GM18507 (cell line): ENCODE results near the gene DAW1.

Experiments used
- DNase-seq: peaks from one replicate; pipeline ENCODE4 v3.0.0; 2011; ENCODE audit warnings: low read depth; ENCODE audit not compliant: insufficient read length; ENCODE audit errors: extremely low spot score
- FAIRE-seq: peaks from 2 replicates; lab custom pipeline; 2011; peaks lifted over from hg19 to GRCh38; lab: Jason Lieb, UNC

Gene DAW1

GRCh38 chr2:227856697-227857096 is 14.7 kb upstream of the DAW1 start:
- DNase-seq = no peak
- FAIRE-seq = no peak

DNA sequence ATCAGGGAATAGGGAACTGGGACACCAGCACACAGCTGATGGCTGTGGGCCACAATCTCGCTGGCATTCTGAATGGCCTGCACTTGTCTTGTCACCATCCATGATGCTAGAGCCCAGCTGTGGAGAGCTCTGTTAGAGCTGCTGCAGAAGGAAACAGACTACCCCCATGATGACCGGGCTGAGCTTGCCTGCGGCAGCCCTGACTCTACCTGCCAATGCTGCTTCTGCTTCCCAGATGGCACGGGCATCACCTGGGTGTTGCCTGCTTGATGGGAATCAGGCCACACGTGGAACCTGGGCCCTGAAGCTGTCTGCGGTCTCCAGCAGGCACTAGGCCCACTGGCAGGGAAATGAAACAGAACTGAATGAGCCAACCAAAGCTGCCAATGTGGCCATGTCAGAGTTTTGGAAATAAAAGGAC is 11.2 kb upstream of the DAW1 start:
- no peak for DNase-seq
- FAIRE-seq = no peak

DNA sequence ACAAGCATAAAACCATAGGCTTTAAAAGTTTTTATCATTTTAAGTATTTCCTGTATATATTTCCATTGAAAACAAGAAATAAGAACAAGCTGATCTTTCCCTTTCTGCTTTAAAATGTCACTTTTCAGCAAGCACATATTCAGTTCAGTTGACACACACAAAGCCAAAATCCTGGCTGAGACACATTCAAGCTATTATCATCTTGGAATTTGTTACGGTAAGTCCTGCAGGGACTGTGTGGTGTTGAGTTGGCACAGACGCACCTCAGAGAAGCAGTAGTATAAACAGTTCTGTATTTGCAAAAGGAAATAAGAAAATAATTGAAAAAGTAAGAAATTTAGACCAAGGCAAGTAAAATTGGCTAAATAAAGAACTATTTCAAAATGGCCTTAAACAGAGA is 10.4 kb upstream of the DAW1 start:
- DNase-seq (no peak), FAIRE-seq (no peak)

GRCh38 chr2:227862227-227862740 is 9.1 kb upstream of the DAW1 start:
- FAIRE-seq = no peak
- DNase-seq = no peak

- no peak for DNase-seq
These were observed 8.5 kb upstream of the DAW1 start for GRCh38 chr2:227862741-227863588.

GRCh38 chr2:227864161-227864756 is 7.2 kb upstream of the DAW1 start:
- FAIRE-seq = no peak
- DNase-seq = no peak

More at GRCh38 chr2:227862741-227863588, 8.5 kb upstream of the DAW1 start:
- no peak for FAIRE-seq

DNA sequence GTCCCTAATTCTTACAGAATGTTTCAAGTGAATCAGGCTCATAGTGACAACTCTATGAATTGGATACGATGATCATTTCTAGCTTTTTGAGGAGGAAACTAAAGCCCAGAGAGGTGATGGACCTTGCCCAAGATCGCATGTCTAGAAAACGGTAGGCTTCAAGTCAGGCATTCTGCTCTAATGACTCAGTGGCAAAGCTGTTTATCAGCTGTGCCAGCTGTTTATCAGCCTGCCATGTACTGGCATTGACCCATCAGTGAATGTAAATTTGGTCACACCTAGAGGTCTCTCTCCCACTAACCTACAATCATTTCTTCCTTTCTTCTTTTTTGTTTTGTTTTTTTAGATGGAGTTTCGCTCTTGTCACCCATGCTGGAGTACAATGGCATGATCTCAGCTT is 6.1 kb upstream of the DAW1 start:
- no peak for FAIRE-seq
- DNase-seq = no peak

- FAIRE-seq = no peak
- DNase-seq = no peak
These were observed 4.0 kb upstream of the DAW1 start for GRCh38 chr2:227867386-227867785.

GRCh38 chr2:227870710-227871374 is 589 bp upstream of the DAW1 start:
- FAIRE-seq = no peak
- DNase-seq = no peak

GRCh38 chr2:227872676-227873075 is 1.2 kb downstream of the DAW1 start:
- DNase-seq = no peak
- FAIRE-seq = no peak

DNA sequence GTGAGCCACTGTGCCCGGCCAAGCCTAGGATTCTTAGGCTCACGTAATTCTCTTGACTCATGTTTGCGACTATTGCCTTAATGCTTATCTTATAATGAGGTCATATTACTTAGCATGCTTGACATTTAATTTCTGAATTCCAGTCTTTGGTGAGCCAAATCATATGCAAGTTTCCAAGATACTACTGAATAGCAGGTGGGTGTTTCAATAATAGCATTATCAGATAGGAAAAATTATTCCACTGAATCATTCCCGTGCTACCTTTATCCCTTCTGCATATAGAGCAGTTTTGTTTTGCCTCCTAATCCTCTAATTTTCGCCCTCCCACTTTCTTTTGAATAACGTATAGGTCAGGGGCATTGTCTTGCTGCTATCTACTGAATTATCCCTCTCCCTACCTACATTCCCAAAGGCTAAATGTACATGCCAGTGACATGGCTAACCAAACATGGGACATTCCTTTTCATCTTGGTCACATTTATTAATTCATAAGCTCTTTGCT is 4.9 kb downstream of the DAW1 start:
- DNase-seq = no peak
- no peak for FAIRE-seq

- DNase-seq (no peak), FAIRE-seq (no peak)
These were observed 6.2 kb downstream of the DAW1 start for GRCh38 chr2:227877421-227878310.

DNA sequence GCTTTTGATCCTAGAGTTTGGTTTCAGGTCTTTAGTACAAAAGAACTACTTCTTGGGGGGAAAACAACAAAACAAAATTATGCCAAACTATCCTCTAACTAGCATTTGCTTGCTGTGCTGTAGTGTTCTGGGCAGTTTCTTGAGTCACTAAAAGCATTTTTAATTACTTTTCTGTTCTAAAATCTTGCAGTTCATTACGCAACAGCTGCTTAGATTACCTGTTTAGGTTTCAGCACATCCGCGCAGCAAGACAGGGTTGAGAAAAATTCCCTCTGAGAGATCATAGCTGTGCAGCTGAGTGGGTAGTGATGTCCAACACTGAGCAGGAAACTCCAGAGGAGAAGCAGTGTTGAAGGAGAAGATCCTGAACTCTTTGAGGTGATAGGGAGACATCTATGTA is 9.0 kb downstream of the DAW1 start:
- no peak for FAIRE-seq
- DNase-seq = no peak

DNA sequence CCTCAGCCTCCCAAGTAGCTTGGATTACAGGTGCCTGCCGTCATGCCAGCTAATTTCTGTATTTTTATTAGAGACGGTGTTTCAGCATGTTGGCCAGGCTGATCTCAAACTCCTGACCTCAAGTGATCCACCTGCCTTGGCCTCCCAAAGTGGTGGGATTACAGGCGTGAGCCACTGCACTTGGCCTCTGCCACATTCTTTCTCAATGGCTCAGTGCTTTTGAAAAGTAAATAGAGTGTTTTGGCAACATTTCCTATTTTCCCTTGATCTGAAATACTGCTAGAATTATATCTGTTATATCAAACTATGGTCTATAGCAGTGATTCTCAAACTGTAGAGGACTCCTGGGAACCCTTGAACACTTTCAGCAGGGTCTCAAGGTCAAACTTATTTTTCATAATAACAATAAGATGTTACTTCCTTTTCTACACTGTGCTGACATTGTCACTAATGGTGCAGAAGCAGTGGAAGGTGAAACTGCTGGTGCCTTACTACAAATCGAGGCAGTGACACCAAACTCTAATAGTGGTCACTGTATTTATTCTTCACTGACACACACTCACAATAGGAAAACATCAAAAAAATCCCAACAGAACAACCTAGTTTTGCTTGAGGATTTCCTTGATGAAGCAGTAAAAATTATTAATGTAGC is 10.6 kb downstream of the DAW1 start:
- no peak for FAIRE-seq
- no peak for DNase-seq

GRCh38 chr2:227884511-227884947 is 13.1 kb downstream of the DAW1 start:
- DNase-seq (peak; percentile 42), FAIRE-seq (peak; percentile 77)

DNA sequence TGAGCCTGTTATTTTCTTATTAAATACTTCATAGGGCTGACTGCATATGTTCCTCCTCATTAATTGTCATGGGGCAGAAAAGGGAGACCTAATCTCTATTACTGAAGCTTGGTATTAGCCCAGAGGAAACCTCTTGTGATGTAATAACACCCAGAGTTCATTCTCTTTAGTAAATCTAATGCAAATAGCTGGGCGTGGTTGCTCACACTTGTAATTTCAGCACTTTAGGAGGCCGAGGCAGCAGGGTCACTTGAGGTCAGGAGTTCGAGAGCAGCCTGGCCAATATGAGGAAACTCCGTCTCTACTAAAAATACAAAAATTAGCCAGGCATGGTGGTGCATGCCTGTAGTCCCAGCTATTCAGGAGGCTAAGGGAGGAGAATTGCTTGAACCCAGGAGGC is 14.7 kb downstream of the DAW1 start:
- DNase-seq (no peak), FAIRE-seq (no peak)

DNA sequence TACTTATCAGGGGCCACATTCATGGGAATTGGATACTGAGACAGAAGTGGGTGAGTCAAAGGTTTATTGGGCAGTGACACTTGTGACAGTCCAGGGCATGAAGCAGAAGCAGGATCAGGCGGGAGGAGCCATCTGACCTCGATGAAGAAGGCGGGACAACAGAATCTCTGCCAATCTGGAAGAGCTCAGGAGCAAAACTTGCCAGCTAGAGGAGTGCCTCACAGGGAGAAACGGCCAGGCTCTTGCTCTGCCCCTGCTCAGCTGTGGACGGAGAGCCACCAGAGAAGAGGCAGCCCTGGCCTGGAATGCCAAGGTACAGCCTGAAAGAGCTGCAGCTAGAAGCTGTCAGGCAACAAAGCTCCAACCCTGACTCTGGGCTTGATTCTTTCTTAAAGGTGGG is 16.9 kb downstream of the DAW1 start:
- no peak for FAIRE-seq
- DNase-seq = no peak

GRCh38 chr2:227889336-227889735 is 17.9 kb downstream of the DAW1 start:
- DNase-seq (no peak), FAIRE-seq (no peak)
